Osteoblast (primary cell): Measurements from ENCODE around the gene DRAXIN. TPM values are rescaled to one million over a fixed set of nuclear protein-coding genes. Genes with fewer than 3 reads are reported as not detected.

Experiments used
- DNase-seq: peaks from one replicate; pipeline ENCODE4 v3.0.0; 2011; ENCODE audit warnings: low spot score, mixed read lengths; ENCODE audit not compliant: insufficient read length; ENCODE audit errors: missing footprints
- H2AFZ ChIP-seq: 2 replicates; pipeline ENCODE4 v1.6.0; 2011; ENCODE audit warnings: mild to moderate bottlenecking, low read length
- H3K27ac ChIP-seq: 2 replicates; pipeline ENCODE4 v1.5.1; 2011; ENCODE audit warnings: mild to moderate bottlenecking, low read depth, low read length, moderate library complexity
- H3K27me3 ChIP-seq: 2 replicates; pipeline ENCODE4 v1.6.0; 2012; ENCODE audit warnings: mild to moderate bottlenecking, control low read depth, inconsistent platforms, low read length, moderate library complexity; ENCODE audit not compliant: insufficient read depth
- H3K36me3 ChIP-seq: 2 replicates; pipeline ENCODE4 v1.5.1; 2011; ENCODE audit warnings: mild to moderate bottlenecking, low read length, control low read depth, moderate library complexity; ENCODE audit not compliant: insufficient read depth
- H3K4me1 ChIP-seq: 2 replicates; pipeline ENCODE4 v1.5.1; 2011; ENCODE audit warnings: mild to moderate bottlenecking, low read length, control low read depth, moderate library complexity; ENCODE audit not compliant: insufficient read depth
- H3K4me2 ChIP-seq: 2 replicates; pipeline ENCODE4 v1.6.0; 2011; ENCODE audit warnings: mild to moderate bottlenecking, low read length; ENCODE audit not compliant: insufficient read depth
- H3K4me3 ChIP-seq: fragments of 200-600 bp; sonication (generic); 3 replicates; pipeline ENCODE4 v1.5.1; 2012; ENCODE audit warnings: mild to moderate bottlenecking, low read length, inconsistent platforms; ENCODE audit not compliant: insufficient read depth
- H3K79me2 ChIP-seq: 2 replicates; pipeline ENCODE4 v1.6.0; 2012; ENCODE audit warnings: mild to moderate bottlenecking, low read length, control low read depth, inconsistent platforms; ENCODE audit not compliant: insufficient read depth
- H3K9me3 ChIP-seq: 2 replicates; pipeline ENCODE4 v1.5.1; 2011; ENCODE audit warnings: low read depth, low read length, control low read depth
- H4K20me1 ChIP-seq: 2 replicates; pipeline ENCODE4 v1.6.0; 2012; ENCODE audit warnings: mild to moderate bottlenecking, low read length, control low read depth; ENCODE audit not compliant: insufficient read depth
- CTCF ChIP-seq: IDR thresholded peaks from 2 replicates; pipeline ENCODE4 v1.5.1; 2011; ENCODE audit warnings: mild to moderate bottlenecking, low read depth, low read length, moderate library complexity; ENCODE audit errors: extremely low read depth
- total RNA-seq: library from RNA; depleted of rRNA; stranded (reverse); fragments of >200 nt; gene quantifications from 2 replicates; pipeline ENCODE4 v1.2.3, GENCODE V29; 2012

DRAXIN gene
- total RNA-seq, 1 donor: under 0.01 TPM

DNA sequence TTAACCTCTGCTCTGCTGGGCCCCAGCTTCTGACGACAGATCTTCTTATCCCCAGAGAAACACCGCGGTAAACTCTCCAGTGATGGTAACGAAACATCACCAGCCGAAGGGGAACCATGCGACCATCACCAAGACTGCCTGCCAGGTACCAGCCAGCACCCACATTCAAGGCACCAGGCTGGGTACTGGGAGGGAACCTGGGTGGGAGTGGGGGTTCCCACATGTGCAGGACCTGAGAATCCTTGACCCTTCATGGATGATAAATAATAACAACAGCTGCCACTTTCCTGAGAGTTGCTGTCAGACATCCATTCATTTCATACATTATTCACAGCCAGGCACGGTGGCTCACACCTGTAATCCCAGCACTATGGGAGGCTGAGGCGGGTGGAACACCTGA, 20.8 kb downstream of the DRAXIN start:
- Histone ChIP-seq H3K79me2 (no peaks in the 10 kb centered on the region), H4K20me1 (no peaks in the 10 kb centered on the region), H3K27ac (no peak overlapping the region), H3K36me3 (no peaks in the 10 kb centered on the region), H3K4me3 (no peak overlapping the region), H2AFZ (no peak overlapping the region), H3K4me1 (no peaks in the 10 kb centered on the region), H3K9me3 (no peaks in the 10 kb centered on the region), H3K4me2 (no peak overlapping the region), H3K27me3 (peaks cover 31% of the 10 kb centered on the region)
- DNase-seq: peak; percentile 61
- TF ChIP-seq CTCF: no peak

DNA sequence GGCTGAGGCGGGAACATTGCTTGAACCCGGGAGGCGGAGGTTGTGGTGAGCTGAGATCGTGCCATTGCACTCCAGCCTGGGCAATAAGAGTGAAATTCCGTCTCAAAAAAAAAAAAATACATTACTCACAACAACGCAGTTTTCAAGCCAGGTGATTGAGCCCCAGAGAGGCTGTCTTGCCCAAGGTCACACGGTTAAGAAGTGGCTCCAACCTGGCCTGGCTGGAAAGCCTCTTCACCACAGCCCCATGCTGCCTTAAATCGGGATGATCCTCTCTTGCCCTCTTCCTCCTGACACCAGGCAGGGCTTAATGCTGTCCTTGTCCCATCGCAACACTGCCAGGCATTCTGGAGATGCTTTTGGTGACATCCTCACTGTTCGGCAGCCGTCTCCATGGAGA, 21.6 kb downstream of the DRAXIN start:
- Histone ChIP-seq H3K27ac (no peak overlapping the region), H3K79me2 (no peaks in the 10 kb centered on the region), H3K4me2 (no peak overlapping the region), H3K36me3 (no peaks in the 10 kb centered on the region), H3K9me3 (no peaks in the 10 kb centered on the region), H3K4me3 (no peak overlapping the region), H3K4me1 (no peaks in the 10 kb centered on the region), H3K27me3 (peaks cover 24% of the 10 kb centered on the region), H4K20me1 (no peaks in the 10 kb centered on the region), H2AFZ (no peak overlapping the region)
- no peak for TF ChIP-seq CTCF
- DNase-seq: peak; percentile 19

- no peaks in the 10 kb centered on the region for H3K36me3 ChIP-seq
- no peak overlapping the region for H3K27ac ChIP-seq
- H3K9me3 ChIP-seq: no peaks in the 10 kb centered on the region
- H2AFZ ChIP-seq: no peak overlapping the region
- H3K27me3 ChIP-seq: peaks cover 16% of the 10 kb centered on the region
- no peak overlapping the region for H3K4me2 ChIP-seq
- no peaks in the 10 kb centered on the region for H3K79me2 ChIP-seq
- no peak overlapping the region for H3K4me3 ChIP-seq
- H4K20me1 ChIP-seq: no peaks in the 10 kb centered on the region
- DNase-seq: peak; percentile 88
- no peak for TF ChIP-seq CTCF
- peaks cover 4% of the 10 kb centered on the region for H3K4me1 ChIP-seq
These were observed 23.5 kb downstream of the DRAXIN start for GRCh38 chr1:11714831-11715575.

DNA sequence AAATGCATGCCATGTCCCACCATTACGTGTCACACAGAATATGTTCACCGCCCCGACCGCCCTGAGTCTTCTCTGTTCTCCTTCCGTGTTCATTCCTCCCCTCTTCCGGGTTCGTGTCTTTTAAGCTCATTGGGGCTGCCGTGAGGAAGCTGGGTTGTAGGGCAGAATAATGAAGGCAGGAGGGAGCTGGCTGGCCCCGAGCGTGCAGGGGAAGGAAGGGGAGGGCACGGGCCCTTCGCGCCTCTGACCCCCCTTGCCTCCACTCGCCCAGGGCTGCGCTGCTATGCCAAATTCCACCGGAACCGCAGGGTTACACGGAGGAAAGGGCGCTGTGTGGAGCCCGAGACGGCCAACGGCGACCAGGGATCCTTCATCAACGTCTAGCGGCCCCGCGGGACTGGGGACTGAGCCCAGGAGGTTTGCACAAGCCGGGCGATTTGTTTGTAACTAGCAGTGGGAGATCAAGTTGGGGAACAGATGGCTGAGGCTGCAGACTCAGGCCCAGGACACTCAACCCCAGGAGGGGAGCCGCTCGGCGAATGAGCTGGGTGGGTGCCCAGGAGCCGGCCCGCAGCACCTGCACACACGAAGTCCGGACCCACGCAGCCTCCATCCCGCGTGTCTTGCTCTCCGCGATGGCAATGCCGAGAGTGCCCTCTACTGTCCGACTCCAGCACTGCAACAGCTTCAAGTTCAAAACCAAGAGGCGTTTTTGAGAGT, 28.0 kb downstream of the DRAXIN start:
- Histone ChIP-seq H3K27ac (no peak overlapping the region), H3K9me3 (no peaks in the 10 kb centered on the region), H3K36me3 (no peaks in the 10 kb centered on the region), H3K4me3 (peak overlapping the region; percentile 55), H3K4me1 (peaks cover 4% of the 10 kb centered on the region), H3K27me3 (peaks cover 17% of the 10 kb centered on the region), H3K4me2 (peak overlapping the region; percentile 78), H3K79me2 (no peaks in the 10 kb centered on the region), H2AFZ (peak overlapping the region; percentile 63), H4K20me1 (no peaks in the 10 kb centered on the region)
- peak; percentile 91 for DNase-seq
- peak; percentile 88 for TF ChIP-seq CTCF
